ENCODE data around the gene CP.

Gene CP

DNA sequence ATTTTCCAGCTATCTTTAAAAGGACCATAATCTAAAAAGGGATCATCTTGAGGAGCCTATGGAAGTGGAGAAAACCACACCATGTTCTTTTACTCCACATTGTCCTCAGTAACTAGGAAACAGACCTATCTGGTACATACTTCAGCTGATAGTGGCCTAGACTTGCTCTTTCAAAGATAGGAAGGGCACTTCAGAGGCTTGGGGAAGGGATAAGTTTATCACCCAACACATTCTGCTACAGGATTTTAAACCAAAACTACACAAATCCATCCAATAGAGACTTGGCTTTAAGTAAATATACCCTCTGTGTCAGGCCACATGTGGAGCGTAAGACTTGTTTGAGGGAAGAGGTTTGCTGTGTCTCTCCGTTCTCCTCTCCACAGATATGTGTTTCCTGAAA, 35.4 kb downstream of the CP start:
- FAIRE-seq, result no peak
- DNase-seq (ENCODE audit: insufficient read length, low spot score), result no peak
- TF ChIP-seq POLR2A (IDR thresholded peaks at IDR 0.05; ENCODE audit: low read depth, low read length), result no peak

DNA sequence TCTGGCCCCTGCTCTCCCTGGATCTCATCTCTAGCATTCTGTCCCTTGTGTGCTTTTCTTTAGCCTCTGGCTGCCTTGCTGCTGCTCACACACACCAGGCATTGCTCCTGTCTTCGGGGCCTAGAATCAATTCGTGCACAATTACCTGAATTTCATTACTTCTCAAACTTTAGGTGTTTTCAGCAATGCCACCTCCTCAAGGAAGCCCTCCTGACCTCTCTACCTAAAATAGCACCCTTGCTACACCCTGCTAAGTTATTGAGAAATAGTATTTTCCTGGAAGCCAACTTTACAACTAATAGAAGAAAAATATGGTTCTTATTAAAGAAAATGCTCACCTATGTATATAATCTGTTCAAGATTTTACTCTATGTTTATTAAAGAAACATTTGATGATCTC, 40.4 kb downstream of the CP start:
- no peak for DNase-seq (ENCODE audit: insufficient read length, low spot score)
- FAIRE-seq, result no peak
- no peak for TF ChIP-seq POLR2A (IDR thresholded peaks at IDR 0.05; ENCODE audit: low read depth, low read length)

DNA sequence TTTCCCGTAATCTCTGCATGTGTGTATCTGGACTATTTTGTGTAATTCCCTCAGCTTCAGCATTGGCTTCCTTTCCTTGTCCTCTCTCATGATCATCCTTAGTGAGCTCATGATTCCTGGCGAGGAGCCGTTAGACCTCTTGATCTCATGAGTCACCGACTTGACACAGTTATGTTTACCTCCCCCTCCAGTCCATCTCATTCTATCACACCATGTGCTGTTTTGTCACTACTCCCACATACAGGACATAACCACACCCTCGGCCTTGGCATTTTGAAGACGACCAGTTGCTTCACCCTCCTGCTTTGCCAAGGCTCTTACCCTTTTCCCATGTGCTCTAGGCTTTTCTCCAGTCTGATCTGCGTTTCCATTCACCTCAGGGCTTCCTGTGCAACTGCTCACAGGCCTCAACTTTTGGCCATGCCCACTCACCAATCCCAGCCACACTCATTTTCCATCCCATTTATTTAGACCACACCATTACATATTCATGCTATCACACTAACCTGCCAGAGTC, 41.5 kb downstream of the CP start:
- DNase-seq (ENCODE audit: insufficient read length, low spot score) (peak; percentile 59), FAIRE-seq (peak; percentile 100)
- TF ChIP-seq POLR2A (IDR thresholded peaks at IDR 0.05; ENCODE audit: low read depth, low read length), result no peak

DNA sequence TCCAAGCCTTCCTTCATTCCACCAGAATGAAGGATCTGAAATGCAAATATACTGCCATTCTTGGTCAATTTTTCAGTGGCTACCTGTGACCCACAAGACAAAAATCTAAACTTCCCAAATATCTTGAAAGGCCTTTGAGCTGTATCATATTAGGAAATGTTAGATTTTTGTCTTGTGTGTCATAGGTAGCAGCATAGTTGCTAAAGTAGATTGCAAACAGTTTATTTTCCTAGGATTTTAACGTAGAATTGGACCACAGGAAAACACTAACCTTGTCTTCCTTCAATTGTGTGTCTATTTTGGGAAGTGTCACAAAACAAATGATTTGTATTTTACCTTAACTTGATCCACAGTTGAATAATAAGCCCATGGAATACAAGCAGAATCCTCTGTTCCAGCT, 42.4 kb downstream of the CP start:
- FAIRE-seq (peak; percentile 94), DNase-seq (ENCODE audit: insufficient read length, low spot score) (no peak)
- no peak for TF ChIP-seq POLR2A (IDR thresholded peaks at IDR 0.05; ENCODE audit: low read depth, low read length)

DNA sequence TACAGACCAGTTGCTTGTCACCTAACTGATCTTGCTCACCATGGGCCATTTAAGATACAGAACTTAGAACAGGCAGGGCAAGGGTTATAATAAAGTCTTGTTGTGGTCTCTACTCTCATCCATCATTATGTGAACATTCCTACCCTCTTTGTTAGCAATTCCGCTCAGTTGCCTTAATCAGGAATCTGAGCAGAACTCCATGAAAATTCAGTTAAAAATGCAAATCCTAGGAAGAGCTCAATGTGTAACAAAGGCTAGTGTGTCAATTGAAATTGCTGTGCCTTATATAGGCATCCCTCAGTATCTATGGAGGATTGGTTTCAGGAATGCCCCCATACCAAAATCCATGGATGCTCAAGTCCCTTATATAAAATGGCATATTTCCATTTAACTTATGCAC, 44.5 kb downstream of the CP start:
- DNase-seq (ENCODE audit: insufficient read length, low spot score) (no peak), FAIRE-seq (no peak)
- no peak for TF ChIP-seq POLR2A (IDR thresholded peaks at IDR 0.05; ENCODE audit: low read depth, low read length)

DNA sequence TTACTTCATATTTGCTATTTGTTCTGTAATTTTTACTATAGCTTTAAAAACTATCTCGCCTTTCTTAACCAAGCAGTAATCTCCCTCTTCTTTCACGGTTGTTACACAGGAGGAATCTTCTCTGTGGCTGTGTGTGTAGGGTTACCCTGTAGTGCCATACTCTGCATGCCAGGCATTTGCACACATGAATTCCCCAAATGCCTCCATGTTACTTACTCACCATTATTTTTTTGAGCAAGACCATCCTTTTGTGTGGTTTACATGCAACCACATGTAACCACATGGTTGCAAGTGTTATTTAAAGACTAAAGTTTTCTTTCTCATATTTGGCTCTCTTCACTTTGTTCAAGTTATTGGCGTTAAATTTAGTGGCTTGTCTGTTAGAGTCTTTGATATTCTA, 46.7 kb downstream of the CP start:
- no peak for TF ChIP-seq POLR2A (IDR thresholded peaks at IDR 0.05; ENCODE audit: low read depth, low read length)
- DNase-seq (ENCODE audit: insufficient read length, low spot score) (no peak), FAIRE-seq (no peak)

DNA sequence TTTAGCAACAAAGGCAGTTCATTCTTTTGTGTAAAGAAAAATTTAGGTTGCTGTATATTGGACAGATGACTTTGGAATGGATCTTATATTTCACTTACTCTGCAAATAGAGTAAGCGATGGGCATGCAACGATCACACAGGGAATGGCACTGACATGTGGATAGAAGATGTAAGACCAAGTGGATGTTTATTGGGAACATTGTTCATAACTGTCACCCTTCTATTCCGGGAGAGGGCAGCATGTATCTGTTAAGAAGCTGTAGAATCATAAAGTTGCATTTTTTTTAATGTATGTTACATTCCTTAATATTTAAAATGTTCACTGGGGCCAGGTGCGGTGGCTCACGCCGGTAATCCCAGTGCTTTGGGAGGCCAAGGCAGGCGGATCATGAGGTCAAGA, 51.0 kb downstream of the CP start:
- no peak for TF ChIP-seq POLR2A (IDR thresholded peaks at IDR 0.05; ENCODE audit: low read depth, low read length)
- FAIRE-seq (no peak), DNase-seq (ENCODE audit: insufficient read length, low spot score) (no peak)

DNA sequence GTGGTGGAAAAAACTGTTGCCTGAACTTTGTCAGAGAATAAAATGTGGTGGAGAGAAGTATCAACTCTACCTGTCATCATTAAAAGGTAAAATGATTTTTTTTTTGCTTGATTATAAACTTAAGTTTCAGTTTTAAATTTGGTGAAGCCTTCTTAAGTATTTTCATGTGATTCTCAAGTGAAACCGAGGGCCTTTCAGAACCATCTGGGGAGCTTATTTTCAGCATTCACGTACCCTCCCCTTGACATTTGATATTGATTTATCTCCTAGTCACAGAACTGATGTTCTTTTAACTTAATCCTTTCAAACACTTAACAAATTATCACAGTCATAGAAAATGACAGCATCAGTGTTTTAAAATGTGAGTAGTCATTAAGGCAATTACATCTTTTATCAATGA, 53.7 kb downstream of the CP start:
- DNase-seq (ENCODE audit: insufficient read length, low spot score) (no peak), FAIRE-seq (no peak)
- no peak for TF ChIP-seq POLR2A (IDR thresholded peaks at IDR 0.05; ENCODE audit: low read depth, low read length)

DNA sequence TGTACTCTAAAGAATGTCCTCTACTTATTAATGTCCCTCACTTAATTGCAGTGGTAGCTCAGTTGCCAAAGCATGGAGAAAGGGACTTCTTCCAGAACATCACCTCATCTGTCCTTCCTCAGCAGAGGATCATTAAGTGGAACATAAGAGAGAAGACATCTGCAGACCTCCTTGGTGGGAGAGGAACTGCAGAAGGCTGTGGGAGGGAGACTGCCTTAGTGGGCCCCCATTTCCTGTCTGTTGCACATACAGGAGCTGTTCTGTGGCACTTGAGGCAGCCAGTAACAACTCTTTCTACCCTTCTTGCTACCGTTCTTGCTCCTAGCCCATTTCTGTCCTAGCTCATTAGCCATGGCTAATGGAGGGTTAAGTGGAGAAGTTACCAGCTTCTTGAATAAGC, 58.6 kb downstream of the CP start:
- no peak for TF ChIP-seq POLR2A (IDR thresholded peaks at IDR 0.05; ENCODE audit: low read depth, low read length)
- no peak for FAIRE-seq
- no peak for DNase-seq (ENCODE audit: insufficient read length, low spot score)

DNA sequence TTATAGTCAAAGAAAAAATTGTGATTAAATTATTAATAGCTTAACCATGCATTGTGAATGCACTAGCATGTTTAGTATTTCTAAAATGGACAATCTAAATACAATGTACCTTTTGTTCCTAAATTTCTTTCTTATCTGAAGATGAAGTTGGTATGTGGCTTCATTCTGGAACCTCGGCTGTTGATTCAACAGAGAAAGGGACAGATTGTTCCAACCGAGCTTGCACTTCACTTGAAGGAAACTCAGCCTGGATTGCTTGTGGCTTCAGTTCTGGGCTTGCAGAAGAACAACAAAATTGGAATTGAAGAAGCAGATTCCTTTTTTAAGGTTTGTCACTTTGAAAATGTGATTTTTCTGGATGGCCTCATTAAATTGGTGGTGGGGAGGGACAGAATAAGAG, 59.6 kb downstream of the CP start:
- DNase-seq (ENCODE audit: insufficient read length, low spot score), result no peak
- no peak for TF ChIP-seq POLR2A (IDR thresholded peaks at IDR 0.05; ENCODE audit: low read depth, low read length)
- peak; percentile 15 for FAIRE-seq

DNA sequence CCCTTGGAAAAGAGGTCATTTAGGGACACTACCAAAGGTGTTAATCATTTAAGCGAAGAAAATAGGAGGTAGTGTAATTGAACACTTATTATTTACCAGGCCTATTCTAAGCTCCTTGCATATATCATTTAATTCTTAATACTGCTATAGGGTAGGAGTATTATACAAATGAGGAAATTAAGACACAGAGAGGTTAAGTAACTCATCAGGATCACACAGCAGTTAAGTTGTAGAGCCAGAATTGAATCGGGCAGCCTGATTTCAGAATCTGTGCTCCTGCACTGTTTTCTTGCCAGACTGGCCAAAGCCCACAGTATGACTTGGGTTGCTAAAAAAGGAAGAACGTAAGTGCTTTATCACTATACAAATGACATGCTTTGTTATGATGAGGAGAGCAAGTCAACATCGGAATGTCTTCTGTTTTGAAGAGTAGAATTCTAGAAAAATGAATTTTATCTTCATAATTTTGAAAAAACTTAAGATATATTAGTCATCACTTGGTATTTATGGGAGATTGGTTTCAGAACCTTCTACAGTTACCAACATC, 60.8 kb downstream of the CP start:
- no peak for TF ChIP-seq POLR2A (IDR thresholded peaks at IDR 0.05; ENCODE audit: low read depth, low read length)
- FAIRE-seq (no peak), DNase-seq (ENCODE audit: insufficient read length, low spot score) (no peak)

DNA sequence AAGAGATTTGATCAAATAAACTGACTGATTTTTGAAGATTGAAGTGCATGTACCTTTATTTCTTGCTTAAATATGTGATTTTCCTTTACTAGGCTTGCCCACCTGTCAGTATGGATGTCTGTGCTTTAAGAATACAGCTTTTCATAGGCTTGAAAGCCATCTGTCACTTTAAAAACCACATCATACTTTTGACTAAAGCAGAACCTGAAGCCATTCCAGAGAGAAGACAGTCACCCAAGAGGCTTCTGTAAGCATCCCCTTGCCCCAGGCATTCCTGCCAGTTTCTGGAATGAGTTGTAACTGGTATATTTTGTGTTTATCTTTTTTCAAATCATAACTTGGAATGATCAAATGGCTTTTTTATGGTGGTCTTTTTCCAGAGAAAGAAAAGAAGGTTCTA, 68.2 kb downstream of the CP start:
- TF ChIP-seq POLR2A (IDR thresholded peaks at IDR 0.05; ENCODE audit: low read depth, low read length), result no peak
- FAIRE-seq (no peak), DNase-seq (ENCODE audit: insufficient read length, low spot score) (no peak)

DNA sequence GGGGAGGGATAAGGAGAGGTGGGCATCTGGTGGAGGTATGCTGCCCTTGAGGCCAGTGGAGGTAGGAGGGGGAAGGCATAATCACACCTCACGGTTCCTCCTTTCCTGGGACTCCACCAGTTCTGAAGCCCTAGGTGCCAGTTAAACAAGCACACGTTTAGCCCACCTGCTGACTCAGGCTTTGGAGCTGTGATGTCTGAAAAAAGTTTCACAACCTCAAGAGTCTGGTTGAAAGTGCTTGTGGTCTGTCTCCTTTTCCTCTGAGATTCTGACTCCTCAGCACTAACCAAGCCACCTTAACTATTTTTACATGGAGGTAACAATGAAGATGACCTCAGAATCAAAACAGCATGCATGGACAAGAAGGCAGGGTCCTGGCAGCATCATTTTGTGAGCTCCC, 69.2 kb downstream of the CP start:
- no peak for TF ChIP-seq POLR2A (IDR thresholded peaks at IDR 0.05; ENCODE audit: low read depth, low read length)
- no peak for FAIRE-seq
- no peak for DNase-seq (ENCODE audit: insufficient read length, low spot score)

DNA sequence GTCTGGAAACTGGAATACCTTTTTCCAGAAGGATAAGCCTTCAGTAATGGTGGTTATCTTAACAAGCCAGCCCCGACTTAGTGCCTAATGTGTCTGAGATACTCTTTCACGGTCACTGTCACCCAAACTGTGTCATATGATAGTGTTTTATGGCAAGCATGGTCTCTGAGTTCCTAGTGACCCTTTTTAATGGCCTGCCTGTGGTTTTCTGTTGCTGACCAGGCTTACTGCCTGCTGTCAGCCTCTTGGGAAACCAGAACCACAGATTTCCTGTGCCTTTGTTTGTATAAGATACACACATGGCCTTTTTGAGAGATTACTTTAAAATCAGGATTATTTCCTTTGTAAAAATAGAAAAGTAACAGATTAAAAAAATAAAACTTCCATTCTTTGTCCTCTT, 69.8 kb downstream of the CP start:
- FAIRE-seq (peak; percentile 6), DNase-seq (ENCODE audit: insufficient read length, low spot score) (no peak)

DNA sequence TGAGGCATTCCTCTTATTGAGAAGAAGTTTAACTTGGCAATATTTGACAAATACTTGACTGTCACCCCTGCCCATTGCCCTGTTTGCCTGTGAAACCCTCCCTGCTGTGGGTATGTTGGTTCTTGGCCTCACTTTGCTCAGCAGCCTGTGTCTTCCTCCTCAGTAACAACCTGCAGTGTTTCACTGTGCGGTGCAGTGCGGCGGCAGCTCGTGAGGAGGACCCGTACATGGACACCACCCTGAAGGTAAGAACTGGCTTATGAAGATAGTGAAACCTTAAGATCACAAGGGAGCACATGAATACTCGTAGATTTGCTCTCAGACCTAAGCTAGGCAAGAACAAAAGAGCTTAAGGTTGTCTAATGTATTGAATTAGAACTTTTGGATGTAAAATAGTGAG, 71.2 kb downstream of the CP start:
- no peak for TF ChIP-seq POLR2A (IDR thresholded peaks at IDR 0.05; ENCODE audit: low read depth, low read length)
- FAIRE-seq (no peak), DNase-seq (ENCODE audit: insufficient read length, low spot score) (no peak)

More for the DNA sequence above, 69.8 kb downstream of the CP start:
- TF ChIP-seq POLR2A (IDR thresholded peaks at IDR 0.05; ENCODE audit: low read depth, low read length), result no peak

DNA sequence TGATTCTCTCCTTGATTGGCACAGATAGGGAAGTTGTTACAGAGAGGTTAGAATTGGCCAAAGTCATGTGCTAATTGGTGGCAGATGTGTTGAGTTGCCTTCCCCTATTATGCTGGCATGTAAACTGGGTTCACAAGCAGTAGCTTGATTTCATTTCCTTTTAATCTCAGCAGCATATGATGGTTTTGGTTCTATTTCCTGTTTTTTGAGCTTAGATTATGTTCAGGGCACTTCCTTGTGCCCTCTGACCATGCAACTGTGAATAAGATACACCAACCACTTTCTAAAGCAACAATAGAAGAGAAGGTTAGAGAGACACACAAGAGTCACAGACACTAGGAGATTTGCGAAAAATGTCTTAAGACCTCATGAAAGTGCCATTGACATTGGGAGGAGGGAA, 75.7 kb downstream of the CP start:
- FAIRE-seq (no peak), DNase-seq (ENCODE audit: insufficient read length, low spot score) (no peak)
- TF ChIP-seq POLR2A (IDR thresholded peaks at IDR 0.05; ENCODE audit: low read depth, low read length), result no peak
